HepG2 (cell line): ENCODE results near the gene DUS1L. TPM values are rescaled to one million over a fixed set of nuclear protein-coding genes. Genes with fewer than 3 reads are reported as not detected.

Experiments
- ATAC-seq: fragments of 200-7000 bp; cut with Tn5 transposase; 3 replicates; pipeline ENCODE4 v1.9.1; 2020; ENCODE audit warnings: mild to moderate bottlenecking, moderate library complexity
- BruUV-seq: library from RNA; stranded (reverse); fragments of 400-500 nt; replicated peaks from 2 replicates; lab custom pipeline; 2021; lab: Mats Ljungman, UMichigan
- CTCF ChIA-PET: fragments of 300-600 bp; formaldehyde crosslinking; extraction: SDS; loops from one replicate; lab custom pipeline; 2021; ENCODE audit warnings: low total read pairs, inconsistent platforms, low intra/inter-chr PET ratio; lab: Yijun Ruan, JAX
- POLR2A ChIA-PET: fragments of 350-600 bp; sonication (Branson Sonifier 250); formaldehyde crosslinking; loops from one replicate; lab custom pipeline; 2020; ENCODE audit warnings: antibody characterized with exemption, inconsistent platforms; lab: Yijun Ruan, JAX
- DNase-seq: peaks from one replicate; pipeline ENCODE4 v3.0.0-alpha.2; 2015; ENCODE audit warnings: low spot score
- FAIRE-seq: peaks from 3 replicates; lab custom pipeline; 2011; peaks lifted over from hg19 to GRCh38; lab: Jason Lieb, UNC
- H2AFZ ChIP-seq: one replicate; pipeline ENCODE4 v1.6.1; 2011; ENCODE audit warnings: low read length, inconsistent platforms
- H3K27ac ChIP-seq: fragments of 300-600 bp; 3 replicates; pipeline ENCODE4 v1.8.0; 2011; ENCODE audit warnings: mixed run types, mild to moderate bottlenecking, mixed read lengths, low read length, inconsistent platforms; ENCODE audit not compliant: insufficient read depth; ENCODE audit errors: extremely low read length
- H3K27me3 ChIP-seq, 2 experiments: fragments of 200-600 bp in 1 of 2; 2 replicates in 1 of 2; 3 replicates in 1 of 2; pipeline versions ENCODE4 v1.6.0 to v1.8.0; 2011; ENCODE audit warnings: low read length in 2 of 2, mild to moderate bottlenecking in 2 of 2, moderate library complexity in 2 of 2, inconsistent platforms in 1 of 2; ENCODE audit not compliant: insufficient read depth in 2 of 2, control insufficient read depth in 1 of 2
- H3K36me3 ChIP-seq, 2 experiments: fragments of 200-600 bp in 1 of 2; replicated peaks in 1 of 2; 2 replicates in 1 of 2; 3 replicates in 1 of 2; pipeline versions ENCODE4 v1.5.1 to v1.8.0; 2011; ENCODE audit warnings: low read length in 2 of 2, inconsistent platforms in 1 of 2; ENCODE audit not compliant: insufficient read depth in 2 of 2, control insufficient read depth in 1 of 2
- H3K4me1 ChIP-seq: 2 replicates; pipeline ENCODE4 v1.5.1; 2012; ENCODE audit warnings: low read length, inconsistent platforms; ENCODE audit not compliant: insufficient read depth
- H3K4me2 ChIP-seq: 2 replicates; pipeline ENCODE4 v1.6.0; 2011; ENCODE audit warnings: low read depth, low read length, inconsistent platforms
- H3K4me3 ChIP-seq, 3 experiments: fragments of 200-600 bp in 1 of 3; sonication (generic), shearing (Covaris generic) in 1 of 3; replicated peaks in 1 of 3; 2 replicates each; pipeline ENCODE4 v1.5.1; 2011 to 2016; ENCODE audit warnings: low read length in 3 of 3, inconsistent platforms in 2 of 3, low read depth in 2 of 3, mild to moderate bottlenecking in 2 of 3, control low read depth in 1 of 3, mixed read lengths in 1 of 3; ENCODE audit not compliant: insufficient read depth in 1 of 3
- H3K79me2 ChIP-seq: one replicate; pipeline ENCODE4 v1.6.1; 2011; ENCODE audit warnings: low read length, inconsistent platforms; ENCODE audit not compliant: insufficient read depth
- H3K9ac ChIP-seq: 2 replicates; pipeline ENCODE4 v1.6.0; 2011; ENCODE audit warnings: mild to moderate bottlenecking, low read depth, low read length, inconsistent platforms; ENCODE audit not compliant: insufficient read depth
- H3K9me3 ChIP-seq: 2 replicates; pipeline ENCODE4 v1.5.1; 2012; ENCODE audit warnings: mild to moderate bottlenecking, low read length
- H4K20me1 ChIP-seq: 2 replicates; pipeline ENCODE4 v1.6.0; 2011; ENCODE audit warnings: inconsistent platforms, mild to moderate bottlenecking, low read length, moderate library complexity; ENCODE audit not compliant: insufficient read depth
- AKAP8 ChIP-seq: sonication (generic); formaldehyde crosslinking; IDR thresholded peaks from 2 replicates; pipeline ENCODE4 v1.5.1; 2020; ENCODE audit warnings: mild to moderate bottlenecking, missing genetic modification reagents
- POLR2AphosphoS5 ChIP-seq: IDR thresholded peaks from 2 replicates; pipeline ENCODE4 v1.6.1; 2012; ENCODE audit warnings: low read depth, low read length
- RELA ChIP-seq: sonication (generic); formaldehyde crosslinking; IDR thresholded peaks from 2 replicates; pipeline ENCODE4 v1.4.0; 2020; ENCODE audit warnings: missing genetic modification reagents
- ZFX ChIP-seq: sonication (generic); formaldehyde crosslinking; IDR thresholded peaks from 2 replicates; pipeline ENCODE4 v1.4.0; 2020; ENCODE audit warnings: mild to moderate bottlenecking, low read depth, missing genetic modification reagents, moderate library complexity
- ZNF546 ChIP-seq: sonication (generic); formaldehyde crosslinking; conservative IDR thresholded peaks from 2 replicates; pipeline ENCODE4 v1.8.1; 2023; ENCODE audit warnings: mild to moderate bottlenecking, missing genetic modification reagents
- ZNF564 ChIP-seq: sonication (generic); formaldehyde crosslinking; IDR thresholded peaks from 2 replicates; pipeline ENCODE4 v1.8.1; 2023; ENCODE audit warnings: mild to moderate bottlenecking, missing genetic modification reagents
- ZNF678 ChIP-seq: sonication (generic); formaldehyde crosslinking; IDR thresholded peaks from 2 replicates; pipeline ENCODE4 v1.4.0; 2020; ENCODE audit warnings: mild to moderate bottlenecking, missing genetic modification reagents
- WGBS: methylation state at CpG from one replicate; pipeline ENCODE4 v1.1.6; 2017; ENCODE audit warnings: low lambda C conversion rate; 5-methylcytosine and 5-hydroxymethylcytosine counted together
- in situ Hi-C: cut with HindIII; loops from 2 replicates; pipeline ENCODE4 v1.10.0; 2017; ENCODE audit warnings: low pct_unique_long_range_greater_than_20kb; ENCODE audit not compliant: extremely low pct_ligation_motif_present
- intact Hi-C: fragments of 100-400 bp; cut with micrococcal nuclease; formaldehyde crosslinking; loops from one replicate; pipeline ENCODE4 v1.10.0; 2022; ENCODE audit not compliant: unreplicated experiment
- polyA plus RNA-seq, 8 experiments: library from polyadenylated mRNA; depleted of rRNA in 3 of 8; stranded (reverse) in 7 of 8; unstranded in 1 of 8; fragments of >200 nt; fragmentation: Illumina TruSeq in 4 of 8; extraction: Trizol in 4 of 8; gene quantifications; 2 replicates each; pipeline versions ENCODE4 v1.2.1 to v1.2.3, GENCODE V29; 2011 to 2016; ENCODE audit warnings: low read depth in 4 of 8, missing spikeins in 1 of 8, mixed read lengths in 1 of 8; ENCODE audit not compliant: insufficient read depth in 1 of 8
- total RNA-seq, 5 experiments: library from RNA; depleted of rRNA; stranded (reverse); fragments of >200 nt; fragmentation: Illumina TruSeq; extraction: Trizol; gene quantifications; 2 replicates each; pipeline ENCODE4 v1.2.3, GENCODE V29; 2016; ENCODE audit warnings: low read depth in 1 of 5
- TF ChIP-seq, protein P1 (sequence below), 2 experiments: IDR thresholded peaks; 2 replicates each; pipeline ENCODE4 v1.6.1; 2011 to 2012; ENCODE audit warnings: low read length in 2 of 2, borderline replicate concordance in 1 of 2, low read depth in 1 of 2, mild to moderate bottlenecking in 1 of 2, moderate library complexity in 1 of 2
- TF ChIP-seq, protein P2 (sequence below): sonication (generic); formaldehyde crosslinking; IDR thresholded peaks from 2 replicates; pipeline ENCODE4 v1.5.0; 2020; ENCODE audit warnings: missing genetic modification reagents
- TF ChIP-seq, protein P3 (sequence below): IDR thresholded peaks from 2 replicates; pipeline ENCODE4 v1.6.1; 2016; ENCODE audit warnings: missing compliant biosample characterization, missing genetic modification reagents, borderline replicate concordance

The DUS1L gene
- total and polyA plus RNA-seq, 2 of the 13 experiments (the other 11 are each of a cell fraction or from before 2014, with no cell fraction given) = 81.0 to 109 TPM

DNA sequence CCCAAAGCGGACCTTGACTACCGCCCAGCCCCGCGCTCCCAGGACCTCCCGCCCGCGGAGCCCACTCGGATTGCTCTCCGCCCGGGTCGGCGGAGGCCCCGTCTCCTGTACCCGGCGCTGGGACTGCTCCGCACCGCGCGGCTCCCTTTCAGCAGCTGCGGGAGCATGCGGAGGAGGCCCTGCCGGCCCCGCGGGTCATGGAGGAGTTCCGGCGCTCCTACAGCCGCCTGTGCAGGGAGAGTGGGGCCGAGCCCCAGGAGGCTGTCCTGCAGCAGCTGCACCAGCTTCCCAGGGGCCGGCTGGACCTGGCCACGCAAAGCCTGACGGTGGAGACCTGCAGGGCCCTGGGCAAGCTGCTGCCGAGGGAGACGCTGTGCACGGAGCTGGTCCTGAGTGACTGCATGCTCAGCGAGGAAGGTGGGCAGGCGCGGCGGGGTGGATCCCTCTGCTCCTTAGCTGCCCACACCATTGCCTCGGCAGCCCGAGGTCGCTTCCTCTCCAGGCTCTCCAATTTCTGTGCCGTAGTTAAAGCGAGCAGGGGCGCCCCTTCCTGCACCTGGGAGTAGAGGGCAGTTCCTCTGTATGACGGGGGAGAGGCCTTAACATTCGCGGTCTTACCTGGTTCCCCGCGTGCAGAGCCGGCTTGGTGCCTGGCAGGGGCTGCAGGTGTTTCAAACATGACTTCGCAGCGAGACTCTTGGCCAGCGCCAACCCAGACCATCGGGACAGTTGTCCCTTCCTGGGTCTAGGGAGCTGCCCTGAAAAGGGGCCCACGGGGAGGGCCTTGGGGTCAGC is 42.0 kb downstream of the DUS1L start:
- H3K27me3 ChIP-seq = no peaks in the 10 kb centered on the region; a peak in 1 of 5 replicates
- H2AFZ ChIP-seq = no peak overlapping the region
- H3K4me2 ChIP-seq = peak overlapping the region; percentile 93
- peaks cover 2% of the 10 kb centered on the region in 2 experiments; a peak in 4 of 5 replicates for H3K36me3 ChIP-seq
- no TSS peak for BruUV-seq
- FAIRE-seq (no peak), DNase-seq (no peak), ATAC-seq (peak; percentile 3)
- H3K9ac ChIP-seq = peak overlapping the region; percentile 79
- under 1% methylated on average over 36 of the region's 55 CpGs for WGBS
- H4K20me1 ChIP-seq = no peaks in the 10 kb centered on the region; the same call in 1 of the 2 replicates
- H3K9me3 ChIP-seq = no peaks in the 10 kb centered on the region
- in situ Hi-C loops = loop anchor here (5.0 kb wide), 1 partner anchor 66 kb away; no protein-coding TSS in a partner anchor
- peak overlapping the region; percentile 61 for H3K27ac ChIP-seq
- ChIA-PET POLR2A (interaction anchor here (0.7 to 14.1 kb wide), 30 partner anchors 8 to 297 kb away, joined by 3 to 470 read pairs (median 8); partner anchors contain the start of genes ARHGDIA, DCXR, FASN and MAFG), CTCF (interaction anchor here (6.8 kb wide), 1 partner anchor 63 kb away, joined by 181 read pairs; the partner anchor contains the start of gene NOTUM)
- peaks cover 41% of the 10 kb centered on the region for H3K79me2 ChIP-seq
- intact Hi-C loops = loop anchor here (1.0 to 5.0 kb wide), 3 partner anchors 14 to 156 kb away; partner anchors contain the start of gene DCXR
- H3K4me1 ChIP-seq = peaks cover 62% of the 10 kb centered on the region
- peak overlapping the region; percentile 80 to 90 (median 86) for H3K4me3 ChIP-seq
- TF ChIP-seq POLR2AphosphoS5 (no peak), AKAP8 (CRISPR knock-in tag) (no peak), ZNF678 (no peak), ZNF546 (CRISPR knock-in tag) (peak; percentile 78; the same call in 1 of the 2 replicates), ZNF564 (CRISPR knock-in tag) (0 out of 2 replicates have a peak, but pooled peaks have one; percentile 56), ZFX (CRISPR knock-in tag) (peak; percentile 51; the same call in 1 of the 2 replicates), RELA (CRISPR knock-in tag) (0 out of 2 replicates have a peak, but pooled peaks have one; percentile 17)
- TF ChIP-seq, protein P1, sequence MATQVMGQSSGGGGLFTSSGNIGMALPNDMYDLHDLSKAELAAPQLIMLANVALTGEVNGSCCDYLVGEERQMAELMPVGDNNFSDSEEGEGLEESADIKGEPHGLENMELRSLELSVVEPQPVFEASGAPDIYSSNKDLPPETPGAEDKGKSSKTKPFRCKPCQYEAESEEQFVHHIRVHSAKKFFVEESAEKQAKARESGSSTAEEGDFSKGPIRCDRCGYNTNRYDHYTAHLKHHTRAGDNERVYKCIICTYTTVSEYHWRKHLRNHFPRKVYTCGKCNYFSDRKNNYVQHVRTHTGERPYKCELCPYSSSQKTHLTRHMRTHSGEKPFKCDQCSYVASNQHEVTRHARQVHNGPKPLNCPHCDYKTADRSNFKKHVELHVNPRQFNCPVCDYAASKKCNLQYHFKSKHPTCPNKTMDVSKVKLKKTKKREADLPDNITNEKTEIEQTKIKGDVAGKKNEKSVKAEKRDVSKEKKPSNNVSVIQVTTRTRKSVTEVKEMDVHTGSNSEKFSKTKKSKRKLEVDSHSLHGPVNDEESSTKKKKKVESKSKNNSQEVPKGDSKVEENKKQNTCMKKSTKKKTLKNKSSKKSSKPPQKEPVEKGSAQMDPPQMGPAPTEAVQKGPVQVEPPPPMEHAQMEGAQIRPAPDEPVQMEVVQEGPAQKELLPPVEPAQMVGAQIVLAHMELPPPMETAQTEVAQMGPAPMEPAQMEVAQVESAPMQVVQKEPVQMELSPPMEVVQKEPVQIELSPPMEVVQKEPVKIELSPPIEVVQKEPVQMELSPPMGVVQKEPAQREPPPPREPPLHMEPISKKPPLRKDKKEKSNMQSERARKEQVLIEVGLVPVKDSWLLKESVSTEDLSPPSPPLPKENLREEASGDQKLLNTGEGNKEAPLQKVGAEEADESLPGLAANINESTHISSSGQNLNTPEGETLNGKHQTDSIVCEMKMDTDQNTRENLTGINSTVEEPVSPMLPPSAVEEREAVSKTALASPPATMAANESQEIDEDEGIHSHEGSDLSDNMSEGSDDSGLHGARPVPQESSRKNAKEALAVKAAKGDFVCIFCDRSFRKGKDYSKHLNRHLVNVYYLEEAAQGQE (IDR thresholded peaks at IDR 0.05; ENCODE audit: borderline replicate concordance in 1 of 2, low read depth in 1 of 2, low read length in 2 of 2) = no peak
- TF ChIP-seq, protein P2, sequence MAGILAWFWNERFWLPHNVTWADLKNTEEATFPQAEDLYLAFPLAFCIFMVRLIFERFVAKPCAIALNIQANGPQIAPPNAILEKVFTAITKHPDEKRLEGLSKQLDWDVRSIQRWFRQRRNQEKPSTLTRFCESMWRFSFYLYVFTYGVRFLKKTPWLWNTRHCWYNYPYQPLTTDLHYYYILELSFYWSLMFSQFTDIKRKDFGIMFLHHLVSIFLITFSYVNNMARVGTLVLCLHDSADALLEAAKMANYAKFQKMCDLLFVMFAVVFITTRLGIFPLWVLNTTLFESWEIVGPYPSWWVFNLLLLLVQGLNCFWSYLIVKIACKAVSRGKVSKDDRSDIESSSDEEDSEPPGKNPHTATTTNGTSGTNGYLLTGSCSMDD = no peak
- TF ChIP-seq, protein P3, sequence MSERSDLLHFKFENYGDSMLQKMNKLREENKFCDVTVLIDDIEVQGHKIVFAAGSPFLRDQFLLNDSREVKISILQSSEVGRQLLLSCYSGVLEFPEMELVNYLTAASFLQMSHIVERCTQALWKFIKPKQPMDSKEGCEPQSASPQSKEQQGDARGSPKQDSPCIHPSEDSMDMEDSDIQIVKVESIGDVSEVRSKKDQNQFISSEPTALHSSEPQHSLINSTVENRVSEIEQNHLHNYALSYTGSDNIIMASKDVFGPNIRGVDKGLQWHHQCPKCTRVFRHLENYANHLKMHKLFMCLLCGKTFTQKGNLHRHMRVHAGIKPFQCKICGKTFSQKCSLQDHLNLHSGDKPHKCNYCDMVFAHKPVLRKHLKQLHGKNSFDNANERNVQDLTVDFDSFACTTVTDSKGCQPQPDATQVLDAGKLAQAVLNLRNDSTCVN (CRISPR knock-in tag) = peak; percentile 38; the same call in 1 of the 2 replicates
